Parathyroid adenoma (tissue), 2 donors: ENCODE results near the gene SLC1A2.

Experiments used
- H2AFZ ChIP-seq: fragments of 300-600 bp; sonication (generic); one replicate; pipeline ENCODE4 v1.7.0; 2017; ENCODE audit warnings: antibody characterized with exemption, mild to moderate bottlenecking
- H3K27ac ChIP-seq: fragments of 300-600 bp; sonication (generic); one replicate; pipeline ENCODE4 v1.7.0; 2017
- H3K27me3 ChIP-seq: fragments of 300-600 bp; sonication (generic); one replicate; pipeline ENCODE4 v1.7.0; 2017; ENCODE audit warnings: low read length; ENCODE audit not compliant: control insufficient read depth, insufficient read depth
- H3K36me3 ChIP-seq: fragments of 300-600 bp; sonication (generic); one replicate; pipeline ENCODE4 v1.7.0; 2017; ENCODE audit warnings: low read length; ENCODE audit not compliant: control insufficient read depth, insufficient read depth
- H3K4me1 ChIP-seq: fragments of 300-600 bp; sonication (generic); one replicate; pipeline ENCODE4 v1.7.0; 2017; ENCODE audit warnings: control low read depth
- H3K4me2 ChIP-seq: fragments of 300-600 bp; sonication (generic); one replicate; pipeline ENCODE4 v1.7.0; 2017; ENCODE audit warnings: low read length
- H3K4me3 ChIP-seq: fragments of 300-600 bp; sonication (generic); one replicate; pipeline ENCODE4 v1.7.0; 2017; ENCODE audit warnings: low read depth, low read length
- H3K79me2 ChIP-seq: fragments of 300-600 bp; sonication (generic); one replicate; pipeline ENCODE4 v1.7.0; 2017; ENCODE audit warnings: control low read depth
- H3K9ac ChIP-seq: fragments of 300-600 bp; sonication (generic); one replicate; pipeline ENCODE4 v1.7.0; 2017; ENCODE audit warnings: mild to moderate bottlenecking
- H3K9me3 ChIP-seq: fragments of 300-600 bp; sonication (generic); one replicate; pipeline ENCODE4 v1.7.0; 2017; ENCODE audit warnings: low read length; ENCODE audit not compliant: control insufficient read depth
- CTCF ChIP-seq: fragments of 300-600 bp; sonication (generic); IDR thresholded peaks from one replicate; pipeline ENCODE4 v1.7.0; 2017; ENCODE audit warnings: antibody characterized with exemption, mild to moderate bottlenecking
- donor health status: primary hyperparathyroidism.

Gene SLC1A2

GRCh38 chr11:35398881-35399280 lies 20.5 kb downstream of the SLC1A2 start:
- no peaks in the 10 kb centered on the region for H3K4me1 ChIP-seq
- TF ChIP-seq CTCF, result no peak
- no peak overlapping the region for H2AFZ ChIP-seq

GRCh38 chr11:35394941-35395340 lies 24.4 kb downstream of the SLC1A2 start:
- H2AFZ ChIP-seq, result no peak overlapping the region
- H3K27ac ChIP-seq, result no peak overlapping the region
- no peaks in the 10 kb centered on the region for H3K4me1 ChIP-seq
- H3K27me3 ChIP-seq, result no peaks in the 10 kb centered on the region
- TF ChIP-seq CTCF, result no peak
- H3K9me3 ChIP-seq, result no peaks in the 10 kb centered on the region
- no peak overlapping the region for H3K9ac ChIP-seq
- H3K4me2 ChIP-seq, result no peak overlapping the region
- H3K36me3 ChIP-seq, result no peaks in the 10 kb centered on the region
- H3K79me2 ChIP-seq, result no peaks in the 10 kb centered on the region
- H3K4me3 ChIP-seq, result no peak overlapping the region

More at GRCh38 chr11:35398881-35399280, 20.5 kb downstream of the SLC1A2 start:
- H3K4me3 ChIP-seq, result no peak overlapping the region
- H3K27ac ChIP-seq, result no peak overlapping the region
- H3K79me2 ChIP-seq, result no peaks in the 10 kb centered on the region
- no peaks in the 10 kb centered on the region for H3K36me3 ChIP-seq
- H3K27me3 ChIP-seq, result no peaks in the 10 kb centered on the region
- H3K9me3 ChIP-seq, result no peaks in the 10 kb centered on the region
- no peak overlapping the region for H3K4me2 ChIP-seq
- H3K9ac ChIP-seq, result no peak overlapping the region

- Histone ChIP-seq H3K27ac (no peak overlapping the region), H3K9me3 (no peaks in the 10 kb centered on the region), H3K4me2 (no peak overlapping the region), H2AFZ (no peak overlapping the region), H3K36me3 (no peaks in the 10 kb centered on the region), H3K9ac (no peak overlapping the region), H3K4me3 (no peak overlapping the region), H3K4me1 (no peaks in the 10 kb centered on the region), H3K79me2 (no peaks in the 10 kb centered on the region), H3K27me3 (no peaks in the 10 kb centered on the region)
- no peak for TF ChIP-seq CTCF
These were observed 26.3 kb downstream of the SLC1A2 start for GRCh38 chr11:35393098-35393497.

GRCh38 chr11:35391922-35392688 lies 27.3 kb downstream of the SLC1A2 start:
- H3K4me2 ChIP-seq, result peak overlapping the region; percentile 44
- H3K9ac ChIP-seq, result no peak overlapping the region
- no peak overlapping the region for H3K27ac ChIP-seq
- H3K27me3 ChIP-seq, result no peaks in the 10 kb centered on the region
- H3K36me3 ChIP-seq, result no peaks in the 10 kb centered on the region
- H2AFZ ChIP-seq, result peak overlapping the region; percentile 5
- TF ChIP-seq CTCF, result peak; percentile 66
- no peaks in the 10 kb centered on the region for H3K4me1 ChIP-seq
- H3K4me3 ChIP-seq, result no peak overlapping the region
- no peaks in the 10 kb centered on the region for H3K9me3 ChIP-seq
- H3K79me2 ChIP-seq, result no peaks in the 10 kb centered on the region
